ENCODE results near the gene KRAS. TPM values are rescaled to one million over a fixed set of nuclear protein-coding genes. Genes with fewer than 3 reads are reported as not detected.

The KRAS gene
- polyA plus RNA-seq, 1 donor (not counting 4 experiments of a cell fraction or from before 2014, with no cell fraction given), result 26.1 TPM

GRCh38 chr12:25263594-25263993 lies 12.9 kb upstream of the KRAS start:
- H3K27ac ChIP-seq (ENCODE audit: control insufficient read depth, insufficient read depth, low read length), result no peak overlapping the region
- no peak overlapping the region for H3K9ac ChIP-seq (ENCODE audit: control insufficient read depth, extremely low read depth, insufficient read depth, low read length)
- H3K27me3 ChIP-seq (ENCODE audit: control insufficient read depth, extremely low read depth, insufficient read depth, low read length), result no peaks in the 10 kb centered on the region
- no peaks in the 10 kb centered on the region for H3K36me3 ChIP-seq (ENCODE audit: control insufficient read depth in 2 of 2, extremely low read depth in 1 of 2, insufficient read depth in 2 of 2, low read length in 2 of 2)
- H3K4me2 ChIP-seq (ENCODE audit: control insufficient read depth, extremely low read depth, insufficient read depth, low read depth, low read length), result no peak overlapping the region
- H3K79me2 ChIP-seq (ENCODE audit: control insufficient read depth, insufficient read depth, low read length), result no peaks in the 10 kb centered on the region
- H2AFZ ChIP-seq (ENCODE audit: control insufficient read depth, low read length), result no peak overlapping the region
- TF ChIP-seq CTCF (optimal IDR thresholded peaks at IDR 0.05 in 1 of 3, IDR thresholded peaks at IDR 0.05 in 1 of 3, conservative IDR thresholded peaks at IDR 0.05 in 1 of 3; ENCODE audit: extremely low read depth in 1 of 3, insufficient read depth in 2 of 3, low read length in 3 of 3), result no peak
- TF ChIP-seq EZH2 (IDR thresholded peaks at IDR 0.05; ENCODE audit: low read length), result no peak
- FAIRE-seq (no peak), DNase-seq (ENCODE audit: low read depth, low spot score) (no peak)
- dilution Hi-C loops (cut with MboI; ENCODE audit: extremely low pct_ligation_motif_present, low sequenced_read_pairs), result no loop called here
- H3K9me1 ChIP-seq (ENCODE audit: control insufficient read depth, extremely low read depth, insufficient read depth, low read length), result no peaks in the 10 kb centered on the region
- no peaks in the 10 kb centered on the region for H3K9me3 ChIP-seq (ENCODE audit: control insufficient read depth, low read depth, low read length)
- no peaks in the 10 kb centered on the region for H4K20me1 ChIP-seq (ENCODE audit: control insufficient read depth, extremely low read depth, insufficient read depth, low read length)
- no peaks in the 10 kb centered on the region for H3K4me1 ChIP-seq (ENCODE audit: control insufficient read depth, extremely low read depth, insufficient read depth, low read length)
- no peak overlapping the region for H3K4me3 ChIP-seq (ENCODE audit: control insufficient read depth in 2 of 3, extremely low read depth in 1 of 3, insufficient read depth in 2 of 3, low read depth in 1 of 3, low read length in 3 of 3)

DNA sequence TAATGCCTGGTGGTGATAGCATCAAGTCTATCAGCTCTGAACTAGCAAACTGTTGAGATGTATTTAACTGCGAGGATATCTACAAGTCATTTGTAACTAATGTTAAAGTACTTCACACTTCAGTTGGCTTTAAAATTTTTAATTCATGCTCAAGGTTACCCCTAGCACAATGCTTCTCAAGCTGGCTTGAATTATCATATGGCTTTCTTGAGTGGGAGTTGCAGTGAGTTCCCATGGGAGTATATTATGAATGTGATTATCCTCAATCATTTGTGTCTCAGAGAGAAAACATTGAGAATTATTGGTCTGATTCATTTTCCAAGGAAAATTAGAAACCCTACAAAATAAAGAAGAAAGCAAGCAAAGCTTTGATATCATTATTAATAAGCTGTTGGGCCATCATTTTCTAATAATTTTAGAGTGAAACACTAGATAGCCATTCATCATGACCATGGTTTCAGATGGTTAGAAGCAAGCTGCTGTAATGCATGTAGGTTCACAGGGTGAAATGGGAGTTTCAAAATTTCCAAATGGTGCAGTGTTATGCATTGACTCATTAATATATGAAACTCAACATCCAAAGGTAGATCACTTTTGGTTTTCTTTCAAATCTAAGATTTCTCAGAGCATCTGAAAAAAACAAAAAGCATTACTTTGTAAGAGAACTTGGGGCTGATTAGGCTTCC lies 11.8 kb upstream of the KRAS start:
- FAIRE-seq, result no peak
- TF ChIP-seq CTCF (optimal IDR thresholded peaks at IDR 0.05 in 1 of 3, IDR thresholded peaks at IDR 0.05 in 1 of 3, conservative IDR thresholded peaks at IDR 0.05 in 1 of 3; ENCODE audit: extremely low read depth in 1 of 3, insufficient read depth in 2 of 3, low read length in 3 of 3) (no peak), EZH2 (IDR thresholded peaks at IDR 0.05; ENCODE audit: low read length) (no peak)

More for the DNA sequence above, 11.8 kb upstream of the KRAS start:
- H3K27ac ChIP-seq (ENCODE audit: control insufficient read depth, insufficient read depth, low read length), result no peak overlapping the region
- H3K9me1 ChIP-seq (ENCODE audit: control insufficient read depth, extremely low read depth, insufficient read depth, low read length), result no peaks in the 10 kb centered on the region
- no peaks in the 10 kb centered on the region for H3K36me3 ChIP-seq (ENCODE audit: control insufficient read depth in 2 of 2, extremely low read depth in 1 of 2, insufficient read depth in 2 of 2, low read length in 2 of 2)
- no peak overlapping the region for H3K4me2 ChIP-seq (ENCODE audit: control insufficient read depth, extremely low read depth, insufficient read depth, low read depth, low read length)
- no peaks in the 10 kb centered on the region for H3K4me1 ChIP-seq (ENCODE audit: control insufficient read depth, extremely low read depth, insufficient read depth, low read length)
- no peak overlapping the region for H3K9ac ChIP-seq (ENCODE audit: control insufficient read depth, extremely low read depth, insufficient read depth, low read length)
- H2AFZ ChIP-seq (ENCODE audit: control insufficient read depth, low read length), result no peak overlapping the region
- H4K20me1 ChIP-seq (ENCODE audit: control insufficient read depth, extremely low read depth, insufficient read depth, low read length), result no peaks in the 10 kb centered on the region
- dilution Hi-C loops (cut with MboI; ENCODE audit: extremely low pct_ligation_motif_present, low sequenced_read_pairs), result no loop called here
- no peak for DNase-seq (ENCODE audit: low read depth, low spot score)
- no peaks in the 10 kb centered on the region for H3K27me3 ChIP-seq (ENCODE audit: control insufficient read depth, extremely low read depth, insufficient read depth, low read length)
- H3K4me3 ChIP-seq (ENCODE audit: control insufficient read depth in 2 of 3, extremely low read depth in 1 of 3, insufficient read depth in 2 of 3, low read depth in 1 of 3, low read length in 3 of 3), result no peak overlapping the region
- H3K9me3 ChIP-seq (ENCODE audit: control insufficient read depth, low read depth, low read length), result no peaks in the 10 kb centered on the region
- no peaks in the 10 kb centered on the region for H3K79me2 ChIP-seq (ENCODE audit: control insufficient read depth, insufficient read depth, low read length)
